ENCODE results near the gene KRTAP10-1. TPM values are rescaled to one million over a fixed set of nuclear protein-coding genes. Genes with fewer than 3 reads are reported as not detected.

Gene KRTAP10-1
- total RNA-seq, 1 donor from 2014 or later, result not detected

DNA sequence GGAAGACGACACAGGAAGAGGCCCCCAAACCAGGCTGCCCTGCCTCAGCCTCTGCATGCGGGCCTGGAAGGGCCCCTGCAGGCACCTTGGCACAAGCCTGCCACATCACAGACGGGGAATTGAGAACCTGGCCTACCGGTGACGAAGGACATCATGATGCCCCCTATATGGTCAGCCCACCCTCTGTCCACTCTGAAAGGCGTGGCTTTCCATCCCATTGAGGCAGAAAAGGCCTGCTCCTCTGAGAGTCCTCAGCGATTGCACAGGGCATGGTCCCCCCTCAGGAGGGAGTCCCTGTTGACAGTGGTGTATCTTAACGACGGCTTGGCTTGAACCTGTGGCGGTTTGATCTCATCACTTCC is 11.4 kb downstream of the KRTAP10-1 start:
- no peak for DNase-seq (ENCODE audit: low read depth in 2 of 2)

DNA sequence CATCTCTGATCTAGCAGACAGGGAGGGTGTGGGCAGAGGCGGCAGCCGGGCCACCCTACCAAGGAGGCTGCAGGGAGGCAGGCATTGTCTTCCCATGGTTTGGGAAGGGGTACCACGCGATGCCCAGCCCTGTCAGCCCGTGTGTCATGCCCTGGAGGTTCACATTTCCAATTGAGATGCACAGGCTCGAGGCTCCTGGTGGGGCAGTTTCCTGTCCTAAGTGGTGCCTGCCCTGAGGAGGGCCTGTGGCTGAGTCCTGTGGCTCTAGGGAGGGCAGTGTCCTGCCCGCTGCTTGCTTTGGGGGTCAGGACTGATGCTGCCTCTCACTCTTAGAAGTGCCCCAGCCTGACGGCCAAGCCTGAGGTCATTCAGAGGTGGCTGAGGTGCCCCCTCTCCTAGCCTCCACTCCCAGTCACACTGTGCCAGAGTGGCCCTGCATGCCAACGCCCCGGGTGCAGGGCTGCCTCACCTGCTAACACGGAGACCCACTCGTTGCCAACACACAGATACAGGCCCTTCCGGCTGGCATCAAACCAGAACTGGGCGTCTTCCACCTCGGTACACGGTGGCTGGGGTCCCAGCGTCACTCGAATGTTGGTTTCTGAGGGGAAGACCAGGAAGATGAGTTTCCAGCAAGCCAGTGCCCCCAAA is 11.9 kb downstream of the KRTAP10-1 start:
- no peak for DNase-seq (ENCODE audit: low read depth in 2 of 2)

DNA sequence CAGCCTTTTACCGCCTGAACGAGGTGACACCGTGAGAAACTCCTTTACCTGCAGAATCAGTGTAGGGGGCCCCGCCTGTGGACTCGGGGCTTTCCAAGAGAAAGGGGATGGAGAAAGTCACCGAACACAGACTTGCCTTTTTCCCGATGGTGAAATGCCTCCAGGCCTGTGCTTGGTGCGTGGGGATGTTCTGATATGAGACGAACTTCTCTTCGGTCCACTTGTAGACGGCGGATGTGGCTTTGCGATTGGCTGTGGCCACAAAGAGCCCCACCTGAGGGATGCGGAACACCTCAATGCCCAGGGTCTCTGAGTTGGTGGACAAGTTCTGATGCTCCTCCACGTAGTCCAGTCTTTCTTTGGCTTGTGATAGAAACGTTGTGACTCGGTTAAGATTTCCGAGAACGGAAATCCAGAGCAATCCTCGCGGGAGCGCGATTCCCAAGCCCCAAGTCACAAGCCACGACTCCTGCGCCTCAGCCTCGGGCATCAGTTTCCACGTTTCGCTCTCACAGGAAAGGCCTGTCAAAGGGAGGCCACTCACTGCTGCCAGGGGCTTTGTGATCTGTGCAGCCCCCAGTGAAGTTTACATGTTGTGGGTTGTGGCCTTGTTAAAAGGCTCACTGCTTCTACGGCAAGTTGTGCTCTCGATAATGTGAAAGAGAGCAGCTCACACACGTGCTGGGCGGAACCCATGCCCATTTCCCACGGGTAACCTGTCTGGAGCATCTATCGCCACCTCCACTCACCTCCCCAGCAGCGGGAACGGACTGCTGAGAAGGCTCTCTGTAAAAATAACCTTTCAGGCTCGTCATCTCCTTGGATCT is 12.6 kb downstream of the KRTAP10-1 start:
- no peak for DNase-seq (ENCODE audit: low read depth in 2 of 2)

DNA sequence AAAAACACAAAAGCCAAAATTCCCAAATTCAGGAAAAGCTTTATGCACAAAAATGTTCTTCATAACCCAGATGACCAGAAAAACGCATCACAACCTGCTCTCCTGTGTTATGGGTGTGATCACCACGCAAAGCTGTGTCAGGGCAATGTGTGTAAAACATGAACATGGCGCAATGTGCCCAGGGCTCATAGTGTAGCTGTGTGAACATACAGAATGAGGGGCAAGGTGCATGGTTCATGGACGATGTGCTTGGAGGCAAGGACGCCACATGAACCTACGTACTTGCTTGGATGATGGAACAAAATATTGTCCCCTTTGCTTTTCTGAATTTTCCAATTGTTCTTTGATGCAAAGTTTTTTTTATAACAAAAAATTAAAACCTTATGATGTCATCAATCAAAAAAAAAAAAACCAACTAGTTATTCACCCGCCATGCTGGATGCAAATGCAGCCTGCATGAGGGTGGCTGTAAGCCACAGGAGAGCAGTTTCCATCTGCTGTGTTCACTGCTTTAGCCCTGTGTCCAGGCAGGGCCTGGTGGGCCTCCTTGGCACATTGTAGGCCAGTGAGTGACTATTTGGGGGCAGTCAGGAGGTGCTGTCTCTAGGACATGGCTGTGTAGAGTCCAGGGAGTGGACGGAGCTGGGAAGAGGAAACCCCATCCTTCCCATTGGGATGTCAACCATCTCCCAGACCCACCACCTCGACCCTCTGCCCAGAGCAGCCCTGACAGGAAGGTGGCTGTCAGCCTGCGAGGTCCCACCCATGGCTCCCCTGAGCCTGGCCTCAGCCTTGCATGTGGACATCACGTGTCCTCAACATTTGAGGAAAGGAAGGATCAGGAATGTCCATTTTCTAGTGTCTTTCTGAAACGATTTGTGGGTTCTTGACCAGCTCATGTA is 13.6 kb downstream of the KRTAP10-1 start:
- no peak for DNase-seq (ENCODE audit: low read depth in 2 of 2)

DNA sequence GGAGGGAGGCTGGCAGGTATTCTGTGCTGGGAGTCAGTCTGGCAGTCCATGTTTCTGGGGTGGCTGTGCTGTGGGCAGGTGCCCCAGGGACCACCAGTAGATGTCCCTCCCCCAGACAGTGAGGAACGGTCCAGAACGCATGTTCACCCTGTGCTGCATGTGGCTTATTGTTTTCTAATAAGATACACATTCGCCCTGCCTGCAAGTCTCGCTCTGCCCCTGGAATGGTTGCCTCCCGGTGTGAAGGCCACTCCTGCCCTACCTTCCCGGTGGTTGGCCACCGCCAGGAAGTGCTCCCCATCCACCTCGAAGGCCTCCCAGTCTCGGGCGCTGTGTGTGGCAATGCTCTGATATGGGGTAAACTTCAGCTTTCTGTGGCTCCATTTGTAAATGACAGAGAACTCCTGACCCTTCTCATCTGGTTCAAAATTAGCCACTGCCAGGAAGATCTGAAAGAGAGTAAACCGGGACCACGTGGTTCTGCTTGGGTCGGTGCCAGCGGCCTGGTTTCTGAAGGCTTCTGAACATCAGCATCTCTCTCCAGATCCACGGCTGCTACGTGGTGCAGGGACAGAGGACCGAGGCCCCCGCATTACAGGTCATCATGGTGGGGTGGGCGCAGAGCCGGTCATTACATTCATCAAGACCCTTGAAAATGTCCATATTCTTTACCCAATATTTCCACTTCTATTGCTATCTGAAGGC is 14.5 kb downstream of the KRTAP10-1 start:
- no peak for DNase-seq (ENCODE audit: low read depth in 2 of 2)

DNA sequence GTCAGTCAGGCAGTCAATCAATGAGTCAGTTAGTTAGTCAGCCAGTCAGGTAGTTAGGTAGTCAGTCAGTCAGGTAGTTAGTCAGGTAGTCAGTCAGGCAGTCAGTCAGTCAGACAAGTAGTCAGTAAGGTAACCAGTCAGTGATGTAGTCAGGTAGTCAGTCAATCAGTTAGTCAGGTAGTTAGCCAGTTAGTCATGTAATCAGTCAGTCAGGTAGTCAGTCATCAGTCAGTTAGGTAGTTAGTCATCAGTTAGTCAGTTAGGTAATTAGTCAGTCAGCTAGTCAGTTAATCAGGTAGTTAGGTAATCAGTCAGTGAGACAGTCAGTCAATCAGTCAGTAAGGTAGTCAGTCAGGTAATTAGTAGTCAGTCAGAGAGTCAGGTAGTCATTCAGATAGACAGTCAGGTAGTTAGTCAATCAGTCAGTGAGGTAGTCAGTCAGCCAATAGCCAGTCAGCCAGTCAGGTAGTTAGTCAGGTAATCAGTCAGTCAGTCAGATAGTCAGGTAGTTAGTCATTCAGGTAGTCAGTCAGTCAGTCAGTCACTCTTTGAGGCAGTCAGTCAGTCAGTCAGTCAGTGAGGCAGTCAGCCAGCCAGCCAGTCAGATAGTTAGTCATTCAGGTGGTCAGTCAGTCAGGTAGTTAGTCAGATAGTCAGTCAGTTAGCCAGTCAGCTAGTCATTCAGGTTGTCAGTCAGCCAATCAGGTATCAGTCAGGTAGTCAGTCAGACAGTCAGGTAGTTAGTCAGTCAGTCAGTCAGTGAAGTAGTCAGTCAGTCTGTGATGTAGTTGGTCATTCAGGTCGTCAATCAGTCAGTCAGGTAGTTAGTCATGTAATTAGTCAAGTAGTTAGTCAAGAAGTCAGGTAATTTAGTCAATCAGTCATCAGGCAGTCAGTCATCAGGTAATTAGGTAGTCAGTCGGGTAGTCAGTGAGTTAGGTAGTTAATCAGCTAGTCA is 15.3 kb downstream of the KRTAP10-1 start:
- no peak for DNase-seq (ENCODE audit: low read depth in 2 of 2)

DNA sequence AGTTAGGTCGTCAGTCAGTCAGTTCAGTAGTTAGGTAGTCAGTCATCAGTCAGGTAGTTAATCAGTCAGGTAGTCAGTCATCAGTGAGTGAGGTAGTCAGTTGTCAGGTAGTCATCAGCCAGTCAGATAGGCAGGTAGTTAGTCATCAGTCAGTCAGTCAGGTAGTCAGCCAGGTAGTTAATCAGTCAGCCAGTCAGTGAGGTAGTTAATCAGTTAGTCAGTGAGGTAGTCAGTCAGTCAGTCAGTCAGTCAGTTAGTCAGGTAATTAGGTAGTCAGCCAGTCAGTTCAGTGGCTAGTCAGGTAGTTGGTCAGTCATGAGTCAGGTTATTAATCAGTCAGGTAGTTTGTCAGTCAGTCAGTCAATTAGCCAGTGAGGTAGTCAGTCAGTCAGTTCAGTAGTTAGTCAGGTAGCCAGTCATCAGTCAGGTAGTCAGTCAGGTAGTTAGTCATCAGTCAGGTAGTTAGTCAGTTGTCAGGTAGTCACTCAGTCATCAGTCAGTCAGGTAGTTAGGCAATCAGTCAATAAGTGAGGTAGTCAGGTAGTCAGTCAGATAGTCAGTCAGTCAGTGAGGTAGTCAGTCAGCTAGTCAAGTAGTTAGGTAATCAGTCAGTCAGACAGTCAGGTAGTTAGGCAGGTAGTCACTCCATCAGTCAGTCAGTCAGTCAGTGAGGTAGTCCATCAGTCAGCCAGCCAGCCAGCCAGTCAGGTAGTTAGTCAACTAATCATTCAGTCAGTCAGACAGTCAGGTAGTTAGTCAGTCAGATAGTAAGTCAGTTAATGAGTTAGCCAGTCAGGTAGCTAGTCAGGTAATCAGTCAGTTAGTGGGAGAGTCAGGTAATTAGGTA is 16.2 kb downstream of the KRTAP10-1 start:
- DNase-seq (ENCODE audit: low read depth in 2 of 2), result no peak

DNA sequence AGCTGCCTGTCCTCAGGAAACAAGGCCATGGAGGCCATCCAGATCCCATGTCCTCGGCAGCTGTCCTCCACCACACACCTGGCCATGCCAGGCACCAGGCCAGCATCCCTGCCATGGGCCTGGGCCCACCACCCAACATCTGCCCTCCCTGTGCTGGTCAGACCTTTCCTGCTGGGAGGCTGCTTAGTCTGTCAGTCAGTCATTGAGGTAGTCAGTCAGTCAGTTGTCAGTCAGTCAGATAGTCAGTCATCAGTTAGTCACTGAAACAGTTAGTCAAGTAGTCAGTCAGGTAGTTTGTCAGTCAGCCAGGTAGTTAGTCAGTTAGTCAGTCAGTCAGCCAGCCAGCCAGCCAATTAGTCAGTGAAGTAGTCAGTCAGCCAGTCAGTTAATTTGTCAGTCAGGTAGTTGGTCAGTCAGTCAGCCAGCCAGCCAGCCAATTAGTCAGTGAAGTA is 17.2 kb downstream of the KRTAP10-1 start:
- DNase-seq (ENCODE audit: low read depth in 2 of 2), result no peak

DNA sequence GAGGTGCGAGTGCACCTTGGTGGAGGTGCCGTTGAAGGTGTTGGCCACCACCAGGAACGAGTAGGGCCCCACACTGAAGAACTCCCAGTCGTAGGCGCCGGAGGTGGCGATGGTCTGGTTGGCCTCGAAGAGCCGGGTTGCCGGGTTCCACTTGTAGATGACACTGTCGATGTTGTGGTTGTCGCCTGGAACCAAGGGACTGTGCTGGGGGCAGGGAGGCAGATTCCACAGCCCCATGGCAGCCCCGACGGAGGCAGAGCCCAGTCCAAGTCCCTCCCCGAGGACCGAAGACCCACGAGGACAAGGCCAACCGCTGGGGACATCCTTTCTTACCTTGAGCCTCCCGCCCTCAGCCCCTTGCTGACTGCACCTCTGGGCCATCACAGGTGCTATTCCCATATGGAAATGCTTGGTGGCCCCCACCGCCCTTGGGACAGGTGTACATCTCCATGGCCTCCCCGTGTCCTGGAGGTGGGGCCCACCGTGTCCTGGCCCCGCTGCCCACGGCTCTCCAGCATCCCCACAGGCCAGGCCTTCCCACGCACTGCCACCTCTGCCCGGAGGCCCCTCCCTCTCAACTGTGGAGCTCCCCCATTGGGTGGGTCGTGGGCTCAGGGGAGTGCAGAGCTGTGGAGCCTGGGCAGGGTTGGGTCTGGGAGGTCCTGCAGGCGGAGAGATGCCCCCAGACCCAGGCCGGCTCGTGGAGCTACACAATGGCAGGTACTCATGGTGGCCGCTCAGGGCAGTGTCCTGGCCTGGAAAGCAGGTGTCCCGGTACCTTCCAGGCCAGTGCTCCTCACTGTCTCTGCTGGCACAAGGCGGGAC is 17.9 kb downstream of the KRTAP10-1 start:
- DNase-seq (ENCODE audit: low read depth in 2 of 2), result no peak

DNA sequence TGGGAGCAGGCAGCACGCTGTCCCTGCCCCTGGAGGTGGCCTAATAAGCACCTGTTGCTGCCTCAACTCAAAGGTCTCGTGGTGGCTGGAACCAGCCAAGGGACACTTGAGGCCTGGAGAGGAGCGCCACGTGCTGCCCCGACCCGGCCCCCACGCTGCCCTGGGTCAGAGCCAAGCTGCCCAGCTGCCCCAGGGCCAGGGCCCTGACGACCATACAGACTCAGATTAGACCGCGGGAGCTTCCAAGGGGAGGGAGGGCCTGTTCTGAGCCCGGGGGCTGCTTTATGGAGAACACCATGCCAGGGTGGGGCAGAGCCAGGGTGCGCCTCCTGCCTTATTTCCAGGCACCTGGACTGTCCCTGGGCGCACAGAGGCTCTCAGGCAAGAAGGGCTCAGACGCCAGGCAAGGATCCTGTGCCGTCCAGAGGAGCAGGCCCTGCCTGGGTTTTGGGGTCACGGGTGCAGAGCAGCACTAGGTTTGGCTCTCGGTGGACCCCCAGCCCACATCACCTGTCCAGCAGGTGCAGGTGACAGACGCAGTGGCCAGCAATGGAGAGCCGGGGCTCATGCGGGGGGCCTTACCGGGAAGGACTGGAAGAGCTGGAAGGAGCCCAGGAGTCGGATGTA is 18.6 kb downstream of the KRTAP10-1 start:
- DNase-seq (ENCODE audit: low read depth in 2 of 2), result no peak

DNA sequence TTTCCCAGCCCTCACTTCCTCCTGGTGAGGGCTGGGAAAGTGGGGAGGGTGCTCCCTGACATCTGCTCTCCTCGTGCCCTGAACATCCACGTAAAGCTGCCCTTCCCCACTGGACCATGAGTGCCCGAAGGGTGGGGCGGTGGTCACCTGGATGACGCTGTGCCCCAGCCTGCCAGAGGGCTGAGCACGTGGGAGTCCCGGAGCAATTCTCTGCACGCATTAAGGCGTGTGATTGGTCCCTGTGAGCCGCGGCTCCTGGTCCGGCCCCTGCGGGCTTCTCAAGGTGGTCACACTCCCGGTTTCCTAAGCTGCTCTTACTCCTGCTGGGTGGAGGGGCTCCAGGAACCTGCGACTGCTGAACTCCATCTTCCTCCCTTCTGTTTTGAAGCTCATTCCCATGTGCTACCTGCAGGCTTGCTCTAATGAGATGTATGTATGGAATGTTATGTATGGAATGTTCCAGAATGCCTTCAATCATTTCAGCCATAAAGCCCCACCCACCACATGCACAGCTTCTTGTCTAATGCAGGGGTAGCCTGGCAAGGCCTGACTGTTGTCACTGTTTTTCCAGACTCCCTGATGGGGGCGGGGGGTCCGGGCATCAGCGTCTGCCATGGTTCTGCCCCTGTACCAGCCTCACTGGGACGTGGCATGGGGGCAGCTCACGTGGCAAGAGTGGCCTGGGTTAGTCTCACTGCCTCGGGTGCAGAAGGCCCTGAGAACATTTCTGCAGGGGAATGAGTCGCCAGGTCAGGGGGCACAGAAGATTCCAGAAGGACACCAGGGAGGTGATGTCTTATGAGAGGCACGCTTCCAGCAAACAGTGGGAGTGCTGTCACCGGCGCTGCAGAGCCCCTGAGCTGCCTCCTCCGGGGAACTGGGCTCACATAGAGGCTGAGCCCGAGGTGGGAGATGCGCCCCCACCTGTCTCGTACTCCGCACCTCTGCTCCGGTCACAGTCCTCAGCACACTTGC is 19.4 kb downstream of the KRTAP10-1 start:
- no peak for DNase-seq (ENCODE audit: low read depth in 2 of 2)

DNA sequence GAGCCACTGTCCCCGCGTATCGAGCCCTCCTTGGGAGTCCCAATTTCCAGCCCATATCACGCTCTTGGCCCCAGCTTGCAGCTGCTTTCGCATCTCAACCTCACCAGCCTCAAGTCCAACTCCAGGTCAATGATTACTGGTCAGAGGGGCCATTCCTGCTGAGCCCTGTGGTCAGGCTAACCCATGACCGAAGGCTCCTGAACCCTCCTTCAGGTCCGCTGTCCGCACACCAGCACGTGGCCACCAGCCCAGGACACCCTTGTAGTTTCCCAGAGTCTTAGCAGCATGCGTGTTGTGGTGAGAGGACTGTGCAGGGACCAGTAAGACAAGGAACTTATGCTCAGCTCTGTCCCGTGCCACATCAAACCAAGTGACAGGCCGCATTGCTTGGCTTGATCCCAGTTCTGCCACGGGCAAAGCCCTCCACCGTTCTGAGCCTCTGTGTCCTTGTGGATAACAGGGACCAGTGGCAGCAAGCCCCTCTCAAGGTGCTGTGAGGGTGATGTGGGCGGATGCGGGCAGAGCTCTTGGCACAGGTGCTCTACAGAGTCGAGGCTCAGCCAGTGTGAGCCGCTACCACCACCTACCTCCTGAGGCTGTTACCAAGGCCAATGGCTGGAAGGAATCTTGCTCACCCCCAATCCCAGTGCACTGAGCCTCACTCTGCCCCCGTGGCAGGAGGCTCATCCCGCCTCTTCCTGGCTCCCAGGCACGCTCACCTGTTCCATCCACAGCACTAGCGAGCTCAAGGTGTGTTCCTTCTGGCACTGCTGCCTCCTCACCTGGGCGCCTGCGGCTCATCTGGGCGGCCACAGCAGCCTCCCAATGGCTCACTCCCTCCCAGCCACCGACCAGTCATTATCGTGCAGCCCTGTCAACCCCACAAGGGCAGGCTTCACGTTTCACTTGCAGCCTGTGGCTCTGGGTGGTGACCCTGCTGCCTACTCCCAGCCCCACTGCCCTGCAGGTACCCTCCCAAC is 20.4 kb downstream of the KRTAP10-1 start:
- DNase-seq (ENCODE audit: low read depth in 2 of 2), result no peak

DNA sequence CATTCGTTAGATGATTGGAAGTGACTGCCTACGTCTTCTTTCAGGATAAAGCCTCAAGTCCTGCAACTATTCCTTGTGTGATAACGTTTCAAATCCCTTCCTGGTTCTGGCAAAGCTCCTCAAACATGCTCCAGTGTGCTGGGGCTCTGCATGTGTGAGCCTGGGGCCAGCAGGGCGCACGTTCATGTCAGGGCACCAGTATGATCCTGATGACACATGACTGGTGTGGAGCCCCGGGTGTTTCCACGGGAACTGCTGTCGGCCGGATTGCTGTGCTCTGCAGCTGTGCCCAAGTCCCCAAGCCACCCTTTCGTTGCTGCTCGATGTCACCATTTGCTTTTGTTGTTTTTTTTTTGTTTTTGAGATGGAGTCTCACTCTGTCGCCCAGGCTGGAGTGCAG is 21.3 kb downstream of the KRTAP10-1 start:
- no peak for DNase-seq (ENCODE audit: low read depth in 2 of 2)

DNA sequence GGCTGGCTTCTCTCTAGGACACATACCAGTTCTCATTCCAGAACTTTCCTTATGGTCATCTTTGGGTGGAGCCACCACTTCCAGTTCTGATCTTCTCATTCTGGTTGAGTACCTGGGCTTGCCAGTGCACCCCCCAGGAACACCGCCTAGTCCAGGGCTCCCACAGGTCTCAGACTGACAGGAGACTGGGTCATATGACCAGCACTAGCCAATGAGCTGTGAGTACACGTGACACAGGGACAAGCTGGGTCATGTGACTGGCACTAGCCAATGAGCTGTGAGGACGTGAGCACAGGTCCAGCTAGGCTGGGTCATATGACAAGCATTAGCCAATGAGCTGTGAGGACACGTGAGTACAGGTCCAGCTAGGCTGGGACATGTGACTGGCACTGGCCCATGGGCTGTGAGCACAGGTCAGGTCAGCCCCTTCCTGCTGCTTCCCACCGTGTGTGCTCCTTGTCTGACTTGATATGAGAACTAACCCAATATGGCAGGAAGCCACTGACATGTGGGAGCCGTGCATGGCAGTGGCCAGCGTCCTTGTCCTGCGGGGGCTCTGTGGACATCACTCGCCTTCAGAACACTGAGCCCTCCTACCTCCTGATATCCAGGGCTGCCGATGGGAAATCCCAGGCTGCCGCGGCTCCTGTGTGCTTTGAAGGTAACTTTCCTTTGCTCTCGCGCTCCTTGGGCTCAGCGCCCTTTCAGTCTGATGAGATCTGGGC is 22.7 kb downstream of the KRTAP10-1 start:
- DNase-seq (ENCODE audit: low read depth in 2 of 2), result peak in 1 of 2 donors; percentile 11

DNA sequence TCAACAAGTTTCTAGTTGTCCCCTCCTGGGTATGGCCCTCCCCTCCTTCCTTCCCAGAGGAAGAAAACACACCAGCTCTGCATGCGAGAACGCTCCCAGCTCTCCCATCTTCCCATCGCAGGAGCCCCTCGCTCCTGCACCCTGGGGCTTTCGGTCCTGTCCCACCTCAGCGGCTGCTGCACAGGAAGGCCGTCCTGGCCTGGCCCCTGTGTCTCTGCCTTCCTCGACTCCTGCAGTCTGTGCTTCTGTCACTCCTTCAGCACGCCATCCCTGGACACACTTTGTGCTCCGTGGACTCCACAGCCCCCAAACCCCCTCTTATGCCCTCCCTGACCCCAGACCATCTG is 23.2 kb downstream of the KRTAP10-1 start:
- DNase-seq (ENCODE audit: low read depth in 2 of 2), result no peak

Measured in dermis microvascular lymphatic vessel endothelial cell (primary cell).